ENCODE measurements around the gene HIVEP2. TPM values are rescaled to one million over a fixed set of nuclear protein-coding genes. Genes with fewer than 3 reads are reported as not detected.

Gene HIVEP2
- total RNA-seq, 1 experiment from 2014 or later: 9.1 TPM

- intact Hi-C loops (cut with micrococcal nuclease): no loop called here
- ATAC-seq (no peak), DNase-seq (no peak)
- Histone ChIP-seq H3K9ac (ENCODE audit: low read length) (no peak overlapping the region), H3K4me2 (ENCODE audit: low read length) (no peak overlapping the region), H2AFZ (ENCODE audit: low read length) (no peak overlapping the region), H3F3A (ENCODE audit: low read length, unreplicated experiment) (no peaks in the 10 kb centered on the region), H3K4me3 (ENCODE audit: low read length) (no peak overlapping the region), H3K36me3 (ENCODE audit: low read depth, low read length) (no peaks in the 10 kb centered on the region), H3K27me3 (ENCODE audit: low read length) (no peaks in the 10 kb centered on the region), H3K9me3 (ENCODE audit: low read length) (no peaks in the 10 kb centered on the region), H3K4me1 (ENCODE audit: insufficient read depth, low read length) (peaks cover 7% of the 10 kb centered on the region), H3K79me2 (ENCODE audit: low read length) (peaks cover 87% of the 10 kb centered on the region), H3K9me2 (replicated peaks; ENCODE audit: low read length) (no peaks in the 10 kb centered on the region), H3K27ac (ENCODE audit: low read length) (no peak overlapping the region), H4K20me1 (ENCODE audit: low read length) (peaks cover 18% of the 10 kb centered on the region; the same call in 1 of the 2 replicates)
- ChIA-PET POLR2A (ENCODE audit: unreplicated experiment) (no interaction called here), CTCF (no interaction called here)
- BruUV-seq (replicated peaks): no TSS peak
- TF ChIP-seq EZH2 (IDR thresholded peaks at IDR 0.05; ENCODE audit: low read length, unreplicated experiment): no peak
- TF ChIP-seq EZH2phosphoT487 (IDR thresholded peaks at IDR 0.05; ENCODE audit: borderline replicate concordance, low read length): no peak
- TF ChIP-seq, protein P1, sequence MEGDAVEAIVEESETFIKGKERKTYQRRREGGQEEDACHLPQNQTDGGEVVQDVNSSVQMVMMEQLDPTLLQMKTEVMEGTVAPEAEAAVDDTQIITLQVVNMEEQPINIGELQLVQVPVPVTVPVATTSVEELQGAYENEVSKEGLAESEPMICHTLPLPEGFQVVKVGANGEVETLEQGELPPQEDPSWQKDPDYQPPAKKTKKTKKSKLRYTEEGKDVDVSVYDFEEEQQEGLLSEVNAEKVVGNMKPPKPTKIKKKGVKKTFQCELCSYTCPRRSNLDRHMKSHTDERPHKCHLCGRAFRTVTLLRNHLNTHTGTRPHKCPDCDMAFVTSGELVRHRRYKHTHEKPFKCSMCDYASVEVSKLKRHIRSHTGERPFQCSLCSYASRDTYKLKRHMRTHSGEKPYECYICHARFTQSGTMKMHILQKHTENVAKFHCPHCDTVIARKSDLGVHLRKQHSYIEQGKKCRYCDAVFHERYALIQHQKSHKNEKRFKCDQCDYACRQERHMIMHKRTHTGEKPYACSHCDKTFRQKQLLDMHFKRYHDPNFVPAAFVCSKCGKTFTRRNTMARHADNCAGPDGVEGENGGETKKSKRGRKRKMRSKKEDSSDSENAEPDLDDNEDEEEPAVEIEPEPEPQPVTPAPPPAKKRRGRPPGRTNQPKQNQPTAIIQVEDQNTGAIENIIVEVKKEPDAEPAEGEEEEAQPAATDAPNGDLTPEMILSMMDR (conservative IDR thresholded peaks at IDR 0.05; ENCODE audit: low read depth, low read length): no peak
Observed at GRCh38 chr6:142935553-142936517, 9.1 kb downstream of the HIVEP2 start.

DNA sequence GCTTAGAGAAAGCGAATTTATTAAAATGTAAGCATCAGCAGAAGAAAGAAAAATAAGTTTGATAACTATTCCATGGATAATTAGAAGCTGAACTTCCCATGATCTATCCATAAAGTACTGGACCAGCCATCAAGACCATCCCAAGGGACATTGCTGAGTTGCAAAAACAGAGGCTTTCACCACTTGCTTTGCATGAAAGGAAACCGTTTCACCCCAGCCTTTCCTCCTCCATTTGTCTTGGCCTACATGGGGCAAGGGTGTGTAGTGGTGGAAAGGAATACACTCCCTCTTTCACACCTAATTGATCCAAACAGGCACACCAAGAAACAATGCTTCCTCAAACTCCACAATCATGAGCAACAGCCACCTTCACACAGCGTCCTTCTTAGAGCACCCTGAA is 10.4 kb downstream of the HIVEP2 start:
- no peak overlapping the region for H2AFZ ChIP-seq (ENCODE audit: low read length)
- H3K79me2 ChIP-seq (ENCODE audit: low read length): peaks cover 82% of the 10 kb centered on the region
- no peak overlapping the region for H3K4me2 ChIP-seq (ENCODE audit: low read length)
- CTCF ChIA-PET: no interaction called here
- H3K4me3 ChIP-seq (ENCODE audit: low read length): no peak overlapping the region
- peaks cover 18% of the 10 kb centered on the region; the same call in 1 of the 2 replicates for H4K20me1 ChIP-seq (ENCODE audit: low read length)
- BruUV-seq (replicated peaks): no TSS peak
- POLR2A ChIA-PET (ENCODE audit: unreplicated experiment): no interaction called here
- no peaks in the 10 kb centered on the region for H3K9me2 ChIP-seq (replicated peaks; ENCODE audit: low read length)
- H3K9me3 ChIP-seq (ENCODE audit: low read length): no peaks in the 10 kb centered on the region
- peaks cover 4% of the 10 kb centered on the region for H3K4me1 ChIP-seq (ENCODE audit: insufficient read depth, low read length)
- H3K9ac ChIP-seq (ENCODE audit: low read length): no peak overlapping the region
- no peaks in the 10 kb centered on the region for H3F3A ChIP-seq (ENCODE audit: low read length, unreplicated experiment)
- H3K27me3 ChIP-seq (ENCODE audit: low read length): no peaks in the 10 kb centered on the region
- H3K36me3 ChIP-seq (ENCODE audit: low read depth, low read length): no peaks in the 10 kb centered on the region
- no peak overlapping the region for H3K27ac ChIP-seq (ENCODE audit: low read length)
- intact Hi-C loops (cut with micrococcal nuclease): no loop called here
- DNase-seq (no peak), ATAC-seq (no peak)
- no peak for TF ChIP-seq EZH2 (IDR thresholded peaks at IDR 0.05; ENCODE audit: low read length, unreplicated experiment)
- no peak for TF ChIP-seq EZH2phosphoT487 (IDR thresholded peaks at IDR 0.05; ENCODE audit: borderline replicate concordance, low read length)

GRCh38 chr6:142934106-142934505 is 10.9 kb downstream of the HIVEP2 start:
- intact Hi-C loops (cut with micrococcal nuclease): no loop called here
- CTCF ChIA-PET: no interaction called here
- no peak for ATAC-seq
- Histone ChIP-seq H3K9ac (ENCODE audit: low read length) (no peak overlapping the region), H3K4me1 (ENCODE audit: insufficient read depth, low read length) (peaks cover 4% of the 10 kb centered on the region), H4K20me1 (ENCODE audit: low read length) (peaks cover 14% of the 10 kb centered on the region; the same call in 1 of the 2 replicates), H2AFZ (ENCODE audit: low read length) (no peak overlapping the region), H3K9me2 (replicated peaks; ENCODE audit: low read length) (no peaks in the 10 kb centered on the region), H3K4me2 (ENCODE audit: low read length) (no peak overlapping the region), H3K36me3 (ENCODE audit: low read depth, low read length) (no peaks in the 10 kb centered on the region), H3K27me3 (ENCODE audit: low read length) (no peaks in the 10 kb centered on the region), H3F3A (ENCODE audit: low read length, unreplicated experiment) (no peaks in the 10 kb centered on the region), H3K9me3 (ENCODE audit: low read length) (no peaks in the 10 kb centered on the region), H3K4me3 (ENCODE audit: low read length) (no peak overlapping the region), H3K79me2 (ENCODE audit: low read length) (peaks cover 82% of the 10 kb centered on the region), H3K27ac (ENCODE audit: low read length) (no peak overlapping the region)
- TF ChIP-seq, protein P1 (conservative IDR thresholded peaks at IDR 0.05; ENCODE audit: low read depth, low read length): no peak
- TF ChIP-seq EZH2phosphoT487 (IDR thresholded peaks at IDR 0.05; ENCODE audit: borderline replicate concordance, low read length) (no peak), EZH2 (IDR thresholded peaks at IDR 0.05; ENCODE audit: low read length, unreplicated experiment) (no peak)
- POLR2A ChIA-PET (ENCODE audit: unreplicated experiment): no interaction called here
- BruUV-seq (replicated peaks): no TSS peak
- DNase-seq: no peak

All from PC-3 (cell line).